Central memory CD8-positive, alpha-beta T cell (primary cell): Measurements from ENCODE around the gene ZBTB37.
"Not testable (repeated sequence)": the region's sequence is repeated elsewhere in the genome, so short reads cannot be mapped to it uniquely, and the experiment has no call there.

Experiments used
- ATAC-seq: fragments of 150-1000 bp; cut with Tn5 transposase; replicated peaks from 2 replicates; pipeline ENCODE4 v1.10.0; 2022; ENCODE audit warnings: mild to moderate bottlenecking, moderate FRiP score, moderate number of reproducible peaks; ENCODE audit not compliant: poor library complexity, severe bottlenecking; ENCODE audit errors: extremely low read depth
- DNase-seq, 2 donors: peaks; one replicate each; pipeline ENCODE4 v3.0.0; 2021; ENCODE audit warnings: low spot score in 2 of 2
- H3K27ac Mint-ChIP-seq: one replicate; pipeline ENCODE4 v1.8.0; 2022; ENCODE audit warnings: low read depth, mild to moderate bottlenecking, moderate library complexity, mixed read lengths
- H3K27me3 Mint-ChIP-seq: one replicate; pipeline ENCODE4 v1.8.0; 2022; ENCODE audit warnings: mixed read lengths
- H3K36me3 Mint-ChIP-seq: one replicate; pipeline ENCODE4 v1.8.0; 2022; ENCODE audit warnings: mild to moderate bottlenecking, moderate library complexity, mixed read lengths; ENCODE audit not compliant: insufficient read depth
- H3K4me1 Mint-ChIP-seq: one replicate; pipeline ENCODE4 v1.8.0; 2022; ENCODE audit warnings: mixed read lengths
- H3K4me3 Mint-ChIP-seq: one replicate; pipeline ENCODE4 v1.8.0; 2022; ENCODE audit warnings: mild to moderate bottlenecking, moderate library complexity, mixed read lengths
- H3K9me3 Mint-ChIP-seq: one replicate; pipeline ENCODE4 v1.8.0; 2022; ENCODE audit warnings: mixed read lengths

Gene ZBTB37

GRCh38 chr1:173869021-173869359 is 810 bp downstream of the ZBTB37 start:
- H3K4me3 Mint-ChIP-seq = peak overlapping the region; percentile 84
- no peak for DNase-seq
- peak overlapping the region; percentile 94 for H3K27ac Mint-ChIP-seq
- H3K27me3 Mint-ChIP-seq = no peaks in the 10 kb centered on the region
- H3K36me3 Mint-ChIP-seq = peaks cover 54% of the 10 kb centered on the region
- H3K9me3 Mint-ChIP-seq = no peaks in the 10 kb centered on the region
- ATAC-seq = no peak
- peaks cover 69% of the 10 kb centered on the region for H3K4me1 Mint-ChIP-seq

GRCh38 chr1:173870252-173871075 is 2.3 kb downstream of the ZBTB37 start:
- Mint-ChIP-seq H3K9me3 (no peaks in the 10 kb centered on the region), H3K36me3 (peaks cover 43% of the 10 kb centered on the region), H3K27me3 (no peaks in the 10 kb centered on the region), H3K4me1 (peaks cover 55% of the 10 kb centered on the region), H3K4me3 (peak overlapping the region; percentile 84), H3K27ac (peak overlapping the region; percentile 94)
- ATAC-seq (no peak), DNase-seq (peak in 1 of 2 donors; percentile 19)

- peak overlapping the region; percentile 94 for H3K27ac Mint-ChIP-seq
- H3K36me3 Mint-ChIP-seq = peaks cover 43% of the 10 kb centered on the region
- H3K27me3 Mint-ChIP-seq = no peaks in the 10 kb centered on the region
- H3K4me1 Mint-ChIP-seq = peaks cover 54% of the 10 kb centered on the region
- peak overlapping the region; percentile 84 for H3K4me3 Mint-ChIP-seq
- no peak for DNase-seq
- ATAC-seq = no peak
- H3K9me3 Mint-ChIP-seq = no peaks in the 10 kb centered on the region
These were observed 2.9 kb downstream of the ZBTB37 start for GRCh38 chr1:173871091-173871490.

- Mint-ChIP-seq H3K9me3 (no peaks in the 10 kb centered on the region), H3K4me3 (peak overlapping the region; percentile 84), H3K27me3 (no peaks in the 10 kb centered on the region), H3K4me1 (peaks cover 50% of the 10 kb centered on the region), H3K27ac (peak overlapping the region; percentile 94), H3K36me3 (peaks cover 41% of the 10 kb centered on the region)
- no peak for ATAC-seq
- DNase-seq = no peak
These were observed 3.3 kb downstream of the ZBTB37 start for GRCh38 chr1:173871500-173871899.

- H3K4me1 Mint-ChIP-seq = peaks cover 24% of the 10 kb centered on the region
- H3K27ac Mint-ChIP-seq = no peak overlapping the region
- no peak for ATAC-seq
- no peaks in the 10 kb centered on the region for H3K27me3 Mint-ChIP-seq
- H3K4me3 Mint-ChIP-seq = no peak overlapping the region
- DNase-seq = no peak
- H3K9me3 Mint-ChIP-seq = no peaks in the 10 kb centered on the region
- H3K36me3 Mint-ChIP-seq = peaks cover 38% of the 10 kb centered on the region
These were observed 8.6 kb downstream of the ZBTB37 start for GRCh38 chr1:173876732-173877131.

GRCh38 chr1:173878251-173878650 is 10.1 kb downstream of the ZBTB37 start:
- Mint-ChIP-seq H3K9me3 (no peaks in the 10 kb centered on the region), H3K27me3 (no peaks in the 10 kb centered on the region), H3K36me3 (peaks cover 36% of the 10 kb centered on the region), H3K27ac (no peak overlapping the region), H3K4me1 (peaks cover 15% of the 10 kb centered on the region), H3K4me3 (no peak overlapping the region)
- DNase-seq = no peak
- no peak for ATAC-seq

- not testable (repeated sequence) for H3K27me3 Mint-ChIP-seq, DNase-seq, ATAC-seq
These were observed 12.9 kb downstream of the ZBTB37 start for GRCh38 chr1:173881117-173881516.

GRCh38 chr1:173884701-173885100 is 16.5 kb downstream of the ZBTB37 start:
- H3K36me3 Mint-ChIP-seq = peaks cover 10% of the 10 kb centered on the region

More at GRCh38 chr1:173881117-173881516, 12.9 kb downstream of the ZBTB37 start:
- Mint-ChIP-seq H3K4me1 (peaks cover 11% of the 10 kb centered on the region), H3K36me3 (peaks cover 27% of the 10 kb centered on the region)
- H3K9me3 Mint-ChIP-seq, H3K27ac Mint-ChIP-seq, H3K4me3 Mint-ChIP-seq: not testable (repeated sequence)

GRCh38 chr1:173886746-173887611 is 18.8 kb downstream of the ZBTB37 start:
- Mint-ChIP-seq H3K27me3 (no peaks in the 10 kb centered on the region), H3K4me3 (peak overlapping the region; percentile 23), H3K36me3 (peaks cover 14% of the 10 kb centered on the region), H3K9me3 (no peaks in the 10 kb centered on the region), H3K27ac (peak overlapping the region; percentile 67), H3K4me1 (peaks cover 32% of the 10 kb centered on the region)
- DNase-seq (no peak), ATAC-seq (peak; percentile 82)

More at GRCh38 chr1:173884701-173885100, 16.5 kb downstream of the ZBTB37 start:
- H3K4me1 Mint-ChIP-seq = peaks cover 24% of the 10 kb centered on the region
- H3K9me3 Mint-ChIP-seq = no peaks in the 10 kb centered on the region
- DNase-seq (no peak), ATAC-seq (no peak)
- no peak overlapping the region for H3K27ac Mint-ChIP-seq
- no peak overlapping the region for H3K4me3 Mint-ChIP-seq
- no peaks in the 10 kb centered on the region for H3K27me3 Mint-ChIP-seq

GRCh38 chr1:173887627-173888026 is 19.4 kb downstream of the ZBTB37 start:
- H3K4me1 Mint-ChIP-seq = peaks cover 32% of the 10 kb centered on the region
- H3K4me3 Mint-ChIP-seq = peak overlapping the region; percentile 23
- H3K36me3 Mint-ChIP-seq = peaks cover 14% of the 10 kb centered on the region
- ATAC-seq = no peak
- DNase-seq = no peak
- H3K27ac Mint-ChIP-seq = no peak overlapping the region
- no peaks in the 10 kb centered on the region for H3K27me3 Mint-ChIP-seq
- H3K9me3 Mint-ChIP-seq = no peaks in the 10 kb centered on the region

GRCh38 chr1:173888749-173889148 is 20.6 kb downstream of the ZBTB37 start:
- no peak for ATAC-seq
- Mint-ChIP-seq H3K36me3 (peaks cover 14% of the 10 kb centered on the region), H3K4me3 (no peak overlapping the region), H3K27ac (no peak overlapping the region), H3K9me3 (no peaks in the 10 kb centered on the region), H3K4me1 (peaks cover 32% of the 10 kb centered on the region), H3K27me3 (no peaks in the 10 kb centered on the region)
- no peak for DNase-seq

GRCh38 chr1:173889885-173890284 is 21.7 kb downstream of the ZBTB37 start:
- ATAC-seq (no peak), DNase-seq (no peak)
- H3K36me3 Mint-ChIP-seq = peaks cover 16% of the 10 kb centered on the region
- no peaks in the 10 kb centered on the region for H3K27me3 Mint-ChIP-seq
- peaks cover 32% of the 10 kb centered on the region for H3K4me1 Mint-ChIP-seq
- no peaks in the 10 kb centered on the region for H3K9me3 Mint-ChIP-seq
- no peak overlapping the region for H3K4me3 Mint-ChIP-seq
- H3K27ac Mint-ChIP-seq = no peak overlapping the region
